SK-N-SH treated with all-trans-retinoic acid at 6 μM for 48 hours (cell line): Measurements from ENCODE around the gene TBCD.

ENCODE experiments used
- ATAC-seq: fragments of 200-7000 bp; cut with Tn5 transposase; 3 replicates; pipeline ENCODE4 v1.9.1; 2020; ENCODE audit warnings: mild to moderate bottlenecking, moderate library complexity
- ARNTL ChIP-seq: fragments of 450-650 bp; formaldehyde crosslinking; IDR thresholded peaks from 2 replicates; pipeline ENCODE4 v1.5.0; 2020; ENCODE audit warnings: low read depth, mild to moderate bottlenecking, moderate library complexity, borderline replicate concordance
- BACH2 ChIP-seq: fragments of 250-450 bp; sonication (Bioruptor Pico); IDR thresholded peaks from 2 replicates; pipeline ENCODE4 v1.9.0; 2021; ENCODE audit warnings: mild to moderate bottlenecking, borderline replicate concordance
- CSRNP3 ChIP-seq: fragments of 250-450 bp; sonication (Bioruptor Pico); IDR thresholded peaks from 2 replicates; pipeline ENCODE4 v1.5.1; 2021; ENCODE audit warnings: mild to moderate bottlenecking, moderate library complexity
- ESRRG ChIP-seq: fragments of 250-450 bp; sonication (Bioruptor Pico); IDR thresholded peaks from 2 replicates; pipeline ENCODE4 v1.6.1; 2021; ENCODE audit warnings: mild to moderate bottlenecking
- GLIS3 ChIP-seq: fragments of 250-450 bp; sonication (Bioruptor Pico); IDR thresholded peaks from 2 replicates; pipeline ENCODE4 v1.5.0; 2020; ENCODE audit warnings: mild to moderate bottlenecking, moderate library complexity
- ISL1 ChIP-seq: fragments of 250-450 bp; sonication (Bioruptor Pico); IDR thresholded peaks from 2 replicates; pipeline ENCODE4 v2.1.2; 2022; ENCODE audit warnings: mild to moderate bottlenecking, moderate library complexity
- OSR1 ChIP-seq: fragments of 250-450 bp; sonication (Bioruptor Pico); IDR thresholded peaks from 2 replicates; pipeline ENCODE4 v1.8.0; 2022; ENCODE audit warnings: moderate library complexity, mild to moderate bottlenecking, inconsistent platforms
- PPARA ChIP-seq: fragments of 250-450 bp; sonication (Bioruptor Pico); IDR thresholded peaks from 2 replicates; pipeline ENCODE4 v1.5.0; 2020; ENCODE audit warnings: mild to moderate bottlenecking, borderline replicate concordance
- RARB ChIP-seq: fragments of 250-450 bp; sonication (Bioruptor Pico); IDR thresholded peaks from 2 replicates; pipeline ENCODE4 v1.8.0; 2021; ENCODE audit warnings: mild to moderate bottlenecking, moderate library complexity
- TOX ChIP-seq: fragments of 250-450 bp; sonication (Bioruptor Pico); IDR thresholded peaks from 2 replicates; pipeline ENCODE4 v1.8.0; 2021; ENCODE audit warnings: mild to moderate bottlenecking, moderate library complexity, borderline replicate concordance
- TSHZ2 ChIP-seq: fragments of 250-450 bp; sonication (Bioruptor Pico); IDR thresholded peaks from 2 replicates; pipeline ENCODE4 v1.5.0; 2020; ENCODE audit warnings: mild to moderate bottlenecking, moderate library complexity
- ZC3H10 ChIP-seq: fragments of 250-450 bp; sonication (Bioruptor Pico); IDR thresholded peaks from 2 replicates; pipeline ENCODE4 v1.5.1; 2021; ENCODE audit warnings: mild to moderate bottlenecking, moderate library complexity
- ZFP30 ChIP-seq: fragments of 450-650 bp; formaldehyde crosslinking; IDR thresholded peaks from 2 replicates; pipeline ENCODE4 v1.5.0; 2022; ENCODE audit warnings: mild to moderate bottlenecking, moderate library complexity
- ZNF565 ChIP-seq: fragments of 450-650 bp; formaldehyde crosslinking; conservative IDR thresholded peaks from 2 replicates; pipeline ENCODE4 v1.5.0; 2020; ENCODE audit warnings: low read depth, mild to moderate bottlenecking, moderate library complexity
- ZNF70 ChIP-seq: fragments of 450-650 bp; formaldehyde crosslinking; IDR thresholded peaks from 2 replicates; pipeline ENCODE4 v1.5.0; 2020; ENCODE audit warnings: mild to moderate bottlenecking, moderate library complexity
- ZNF8 ChIP-seq: fragments of 450-650 bp; formaldehyde crosslinking; IDR thresholded peaks from 2 replicates; pipeline ENCODE4 v1.5.0; 2020; ENCODE audit warnings: mild to moderate bottlenecking, moderate library complexity
- TF ChIP-seq, protein P1 (sequence below): fragments of 250-450 bp; sonication (Bioruptor Pico); IDR thresholded peaks from 2 replicates; pipeline ENCODE4 v1.5.1; 2020; ENCODE audit warnings: low read depth, mild to moderate bottlenecking, moderate library complexity
- TF ChIP-seq, protein P2 (sequence below): fragments of 250-450 bp; sonication (Bioruptor Pico); IDR thresholded peaks from 2 replicates; pipeline ENCODE4 v1.8.0; 2020; ENCODE audit warnings: mild to moderate bottlenecking, moderate library complexity, borderline replicate concordance

TBCD gene

GRCh38 chr17:82922646-82923045 lies 170.8 kb downstream of the TBCD start (continued):
- no peak for TF ChIP-seq TSHZ2 (CRISPR knock-in tag)

GRCh38 chr17:82923366-82924113 lies 171.7 kb downstream of the TBCD start:
- no peak for ATAC-seq
- TF ChIP-seq RARB (CRISPR knock-in tag) (no peak), ESRRG (CRISPR knock-in tag) (no peak), PPARA (CRISPR knock-in tag) (no peak), BACH2 (CRISPR knock-in tag) (no peak), GLIS3 (CRISPR knock-in tag) (no peak), ZFP30 (no peak), OSR1 (CRISPR knock-in tag) (no peak), ZC3H10 (CRISPR knock-in tag) (no peak)
- TF ChIP-seq, protein P1, sequence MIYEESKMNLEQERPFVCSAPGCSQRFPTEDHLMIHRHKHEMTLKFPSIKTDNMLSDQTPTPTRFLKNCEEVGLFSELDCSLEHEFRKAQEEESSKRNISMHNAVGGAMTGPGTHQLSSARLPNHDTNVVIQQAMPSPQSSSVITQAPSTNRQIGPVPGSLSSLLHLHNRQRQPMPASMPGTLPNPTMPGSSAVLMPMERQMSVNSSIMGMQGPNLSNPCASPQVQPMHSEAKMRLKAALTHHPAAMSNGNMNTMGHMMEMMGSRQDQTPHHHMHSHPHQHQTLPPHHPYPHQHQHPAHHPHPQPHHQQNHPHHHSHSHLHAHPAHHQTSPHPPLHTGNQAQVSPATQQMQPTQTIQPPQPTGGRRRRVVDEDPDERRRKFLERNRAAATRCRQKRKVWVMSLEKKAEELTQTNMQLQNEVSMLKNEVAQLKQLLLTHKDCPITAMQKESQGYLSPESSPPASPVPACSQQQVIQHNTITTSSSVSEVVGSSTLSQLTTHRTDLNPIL (CRISPR knock-in tag): no peak
- TF ChIP-seq, all 23 proteins: peak for 0

- TF ChIP-seq ZNF8 (CRISPR knock-in tag) (no peak), TSHZ2 (CRISPR knock-in tag) (no peak), ZNF70 (no peak), ISL1 (CRISPR knock-in tag) (no peak), ZNF565 (CRISPR knock-in tag) (no peak), ZFP30 (no peak), CSRNP3 (CRISPR knock-in tag) (no peak), ARNTL (CRISPR knock-in tag) (no peak), RARB (CRISPR knock-in tag) (no peak), ZC3H10 (CRISPR knock-in tag) (no peak), ESRRG (CRISPR knock-in tag) (no peak), OSR1 (CRISPR knock-in tag) (no peak), TOX (no peak)
- TF ChIP-seq, protein P1 (CRISPR knock-in tag): no peak
- no peak for ATAC-seq
These were observed 172.3 kb downstream of the TBCD start for GRCh38 chr17:82924214-82924613.

DNA sequence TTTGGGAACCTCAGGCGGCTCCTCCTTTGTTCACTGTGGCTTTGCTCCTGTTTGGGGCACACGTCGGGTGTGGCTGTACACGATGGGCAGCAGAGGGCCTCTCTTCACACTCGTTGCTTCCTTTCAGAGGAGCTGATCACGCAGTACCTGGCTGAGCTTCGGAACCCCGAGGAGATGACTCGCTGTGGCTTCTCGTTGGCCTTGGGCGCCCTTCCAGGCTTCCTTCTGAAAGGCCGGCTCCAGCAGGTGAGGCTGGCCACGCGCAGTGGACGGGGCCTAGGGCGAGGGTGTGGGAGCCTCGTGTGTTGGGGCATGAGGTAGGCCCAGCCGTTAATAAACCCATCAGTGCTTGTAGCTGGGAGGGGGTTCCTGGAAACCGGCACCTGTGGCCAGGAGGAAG lies 172.9 kb downstream of the TBCD start:
- ATAC-seq: no peak
- TF ChIP-seq RARB (CRISPR knock-in tag): no peak
- TF ChIP-seq ISL1 (CRISPR knock-in tag): no peak
- TF ChIP-seq, protein P2, sequence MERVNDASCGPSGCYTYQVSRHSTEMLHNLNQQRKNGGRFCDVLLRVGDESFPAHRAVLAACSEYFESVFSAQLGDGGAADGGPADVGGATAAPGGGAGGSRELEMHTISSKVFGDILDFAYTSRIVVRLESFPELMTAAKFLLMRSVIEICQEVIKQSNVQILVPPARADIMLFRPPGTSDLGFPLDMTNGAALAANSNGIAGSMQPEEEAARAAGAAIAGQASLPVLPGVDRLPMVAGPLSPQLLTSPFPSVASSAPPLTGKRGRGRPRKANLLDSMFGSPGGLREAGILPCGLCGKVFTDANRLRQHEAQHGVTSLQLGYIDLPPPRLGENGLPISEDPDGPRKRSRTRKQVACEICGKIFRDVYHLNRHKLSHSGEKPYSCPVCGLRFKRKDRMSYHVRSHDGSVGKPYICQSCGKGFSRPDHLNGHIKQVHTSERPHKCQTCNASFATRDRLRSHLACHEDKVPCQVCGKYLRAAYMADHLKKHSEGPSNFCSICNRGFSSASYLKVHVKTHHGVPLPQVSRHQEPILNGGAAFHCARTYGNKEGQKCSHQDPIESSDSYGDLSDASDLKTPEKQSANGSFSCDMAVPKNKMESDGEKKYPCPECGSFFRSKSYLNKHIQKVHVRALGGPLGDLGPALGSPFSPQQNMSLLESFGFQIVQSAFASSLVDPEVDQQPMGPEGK (CRISPR knock-in tag): no peak
- TF ChIP-seq TOX: no peak
- no peak for TF ChIP-seq TSHZ2 (CRISPR knock-in tag)
- TF ChIP-seq, all 23 proteins: peak for 0
